Ishikawa (cell line): ENCODE results near the gene C15orf39.
A peak's percentile ranks its signal among the peaks of the same experiment; 100 is the strongest.

Source experiments
- CEBPB ChIP-seq: IDR thresholded peaks from 2 replicates; pipeline ENCODE4 v1.6.1; 2012
- CREB1 ChIP-seq: IDR thresholded peaks from 2 replicates; pipeline ENCODE4 v1.6.1; 2012; ENCODE audit warnings: low read depth
- EGR1 ChIP-seq: IDR thresholded peaks from 2 replicates; pipeline ENCODE4 v1.6.1; 2012
- EP300 ChIP-seq: IDR thresholded peaks from 2 replicates; pipeline ENCODE4 v1.6.1; 2012; ENCODE audit warnings: borderline replicate concordance
- FOXM1 ChIP-seq: IDR thresholded peaks from 2 replicates; pipeline ENCODE4 v1.6.1; 2012; ENCODE audit warnings: low read depth, borderline replicate concordance
- NFIC ChIP-seq: IDR thresholded peaks from 2 replicates; pipeline ENCODE4 v1.6.1; 2012
- RAD21 ChIP-seq: IDR thresholded peaks from 2 replicates; pipeline ENCODE4 v1.6.1; 2012; ENCODE audit warnings: low read depth
- TAF1 ChIP-seq: IDR thresholded peaks from 2 replicates; pipeline ENCODE4 v1.6.1; 2012; ENCODE audit warnings: low read depth, mild to moderate bottlenecking
- TCF12 ChIP-seq: IDR thresholded peaks from 2 replicates; pipeline ENCODE4 v1.6.1; 2012; ENCODE audit warnings: low read depth
- TEAD4 ChIP-seq: IDR thresholded peaks from 2 replicates; pipeline ENCODE4 v1.6.1; 2012
- USF1 ChIP-seq: IDR thresholded peaks from 2 replicates; pipeline ENCODE4 v1.6.1; 2012
- YY1 ChIP-seq: IDR thresholded peaks from 2 replicates; pipeline ENCODE4 v1.6.1; 2012; ENCODE audit warnings: low read depth
- ZBTB7A ChIP-seq: IDR thresholded peaks from 2 replicates; pipeline ENCODE4 v1.6.1; 2012; ENCODE audit warnings: low read depth
- TF ChIP-seq, protein P1 (sequence below): IDR thresholded peaks from 2 replicates; pipeline ENCODE4 v1.6.1; 2012
- TF ChIP-seq, protein P2 (sequence below): IDR thresholded peaks from 2 replicates; pipeline ENCODE4 v1.6.1; 2012; ENCODE audit warnings: low read depth, mild to moderate bottlenecking

C15orf39 gene

DNA sequence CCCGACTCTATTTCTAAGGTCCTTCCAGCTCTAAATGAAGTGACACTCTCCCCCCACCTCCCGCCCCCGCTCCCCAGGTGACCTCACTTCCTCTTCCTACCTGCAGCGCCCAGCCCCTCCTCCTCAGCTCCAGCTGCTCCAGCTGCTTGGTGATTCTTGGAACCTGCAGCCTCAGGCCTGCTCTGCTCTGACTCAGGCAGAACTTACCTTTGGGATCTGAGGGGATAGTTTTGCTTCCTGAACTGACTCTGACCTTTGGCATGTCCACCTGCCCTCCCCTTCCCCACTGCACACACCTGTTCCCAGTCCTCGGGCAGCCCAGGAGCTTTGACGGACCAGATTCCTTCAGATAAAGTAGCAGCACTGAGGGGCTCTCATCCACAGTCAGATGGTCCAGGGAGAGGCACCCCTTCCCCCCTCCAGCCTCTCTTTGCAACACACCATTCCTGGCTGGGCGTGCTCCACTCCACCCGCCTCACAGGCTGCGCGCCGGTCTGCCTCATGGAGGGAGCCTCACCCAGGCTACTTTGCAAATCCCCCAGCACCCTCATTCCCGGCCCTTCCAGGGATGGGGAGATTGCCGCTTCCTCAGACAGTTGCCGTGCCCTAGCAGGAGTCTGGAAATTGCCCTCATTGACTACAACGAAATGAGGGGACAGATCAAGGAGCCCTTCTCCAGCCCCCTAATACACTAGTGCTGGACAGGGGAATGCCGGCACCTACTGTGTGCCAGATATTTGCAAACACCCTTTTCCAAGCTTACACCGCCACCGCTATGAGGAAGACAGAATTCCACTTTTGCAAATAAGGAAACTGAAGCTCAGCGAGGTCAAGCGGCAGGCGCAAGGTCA, 692 bp upstream of the C15orf39 start:
- TF ChIP-seq, protein P1, sequence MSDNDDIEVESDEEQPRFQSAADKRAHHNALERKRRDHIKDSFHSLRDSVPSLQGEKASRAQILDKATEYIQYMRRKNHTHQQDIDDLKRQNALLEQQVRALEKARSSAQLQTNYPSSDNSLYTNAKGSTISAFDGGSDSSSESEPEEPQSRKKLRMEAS: peak; percentile 29; the same call in 1 of the 2 replicates
- no peak for TF ChIP-seq TEAD4
- TF ChIP-seq EGR1: peak; percentile 90
- peak; percentile 56; the same call in 1 of the 2 replicates for TF ChIP-seq TCF12
- peak; percentile 50; the same call in 1 of the 2 replicates for TF ChIP-seq EP300
- no peak for TF ChIP-seq NFIC
- peak; percentile 51; the same call in 1 of the 2 replicates for TF ChIP-seq TAF1
- TF ChIP-seq RAD21: peak; percentile 30; the same call in 1 of the 2 replicates
- peak; percentile 66; the same call in 1 of the 2 replicates for TF ChIP-seq CREB1

DNA sequence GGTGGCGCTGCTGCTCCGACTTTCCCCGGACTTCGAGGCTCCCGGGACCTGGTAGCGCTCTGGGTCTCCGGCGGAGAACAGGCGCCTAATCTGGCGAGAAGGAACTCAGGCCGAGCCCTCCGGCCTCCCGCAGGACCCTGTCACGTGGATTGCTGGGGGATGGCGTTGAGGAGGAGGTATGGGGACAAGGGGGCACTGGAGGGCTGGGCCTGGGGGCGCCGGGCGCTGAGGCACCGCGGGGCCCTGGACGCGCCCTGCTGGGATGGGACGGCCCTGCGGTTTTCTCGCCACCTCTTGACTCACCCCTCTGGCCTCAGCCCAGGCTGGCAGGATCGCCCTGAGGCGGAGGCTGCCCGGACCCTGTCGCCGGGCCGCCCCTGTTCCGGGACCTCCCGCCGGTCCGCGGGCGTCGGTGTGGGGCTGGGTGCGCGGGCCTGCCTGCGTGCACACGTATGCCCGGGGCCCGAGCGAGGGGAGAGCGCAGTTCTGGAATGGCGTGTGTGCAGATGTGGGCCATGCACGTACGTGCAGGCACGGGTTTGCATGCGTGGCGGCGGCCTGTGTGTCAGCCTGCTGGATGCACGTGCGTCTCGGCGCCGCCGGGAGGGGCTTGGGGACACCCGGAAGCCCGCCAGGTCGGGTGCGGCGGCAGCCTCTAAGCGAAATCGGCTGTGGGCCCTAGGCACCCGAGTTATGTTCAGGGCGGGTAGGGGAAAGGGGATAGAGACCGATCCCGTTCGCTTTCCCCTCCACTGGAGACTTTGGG, 752 bp downstream of the C15orf39 start:
- TF ChIP-seq, protein P2, sequence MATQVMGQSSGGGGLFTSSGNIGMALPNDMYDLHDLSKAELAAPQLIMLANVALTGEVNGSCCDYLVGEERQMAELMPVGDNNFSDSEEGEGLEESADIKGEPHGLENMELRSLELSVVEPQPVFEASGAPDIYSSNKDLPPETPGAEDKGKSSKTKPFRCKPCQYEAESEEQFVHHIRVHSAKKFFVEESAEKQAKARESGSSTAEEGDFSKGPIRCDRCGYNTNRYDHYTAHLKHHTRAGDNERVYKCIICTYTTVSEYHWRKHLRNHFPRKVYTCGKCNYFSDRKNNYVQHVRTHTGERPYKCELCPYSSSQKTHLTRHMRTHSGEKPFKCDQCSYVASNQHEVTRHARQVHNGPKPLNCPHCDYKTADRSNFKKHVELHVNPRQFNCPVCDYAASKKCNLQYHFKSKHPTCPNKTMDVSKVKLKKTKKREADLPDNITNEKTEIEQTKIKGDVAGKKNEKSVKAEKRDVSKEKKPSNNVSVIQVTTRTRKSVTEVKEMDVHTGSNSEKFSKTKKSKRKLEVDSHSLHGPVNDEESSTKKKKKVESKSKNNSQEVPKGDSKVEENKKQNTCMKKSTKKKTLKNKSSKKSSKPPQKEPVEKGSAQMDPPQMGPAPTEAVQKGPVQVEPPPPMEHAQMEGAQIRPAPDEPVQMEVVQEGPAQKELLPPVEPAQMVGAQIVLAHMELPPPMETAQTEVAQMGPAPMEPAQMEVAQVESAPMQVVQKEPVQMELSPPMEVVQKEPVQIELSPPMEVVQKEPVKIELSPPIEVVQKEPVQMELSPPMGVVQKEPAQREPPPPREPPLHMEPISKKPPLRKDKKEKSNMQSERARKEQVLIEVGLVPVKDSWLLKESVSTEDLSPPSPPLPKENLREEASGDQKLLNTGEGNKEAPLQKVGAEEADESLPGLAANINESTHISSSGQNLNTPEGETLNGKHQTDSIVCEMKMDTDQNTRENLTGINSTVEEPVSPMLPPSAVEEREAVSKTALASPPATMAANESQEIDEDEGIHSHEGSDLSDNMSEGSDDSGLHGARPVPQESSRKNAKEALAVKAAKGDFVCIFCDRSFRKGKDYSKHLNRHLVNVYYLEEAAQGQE: 0 out of 2 replicates have a peak, but pooled peaks have one; percentile 6
- TF ChIP-seq EGR1 (no peak), TCF12 (peak; percentile 79), NFIC (peak; percentile 79), RAD21 (peak; percentile 9; the same call in 1 of the 2 replicates), TAF1 (no peak), CREB1 (no peak), ZBTB7A (peak; percentile 93), FOXM1 (0 out of 2 replicates have a peak, but pooled peaks have one; percentile 22), USF1 (peak; percentile 78), CEBPB (no peak), TEAD4 (0 out of 2 replicates have a peak, but pooled peaks have one; percentile 3), EP300 (no peak), YY1 (no peak)
- TF ChIP-seq, protein P1: peak; percentile 93

GRCh38 chr15:75203017-75203907, 1.6 kb downstream of the C15orf39 start:
- TF ChIP-seq USF1 (no peak), NFIC (no peak)
- TF ChIP-seq, protein P2: 0 out of 2 replicates have a peak, but pooled peaks have one; percentile 5
- TF ChIP-seq, protein P1: no peak

- no peak for TF ChIP-seq TAF1
- no peak for TF ChIP-seq CEBPB
- TF ChIP-seq FOXM1: no peak
- TF ChIP-seq RAD21: no peak
- no peak for TF ChIP-seq CREB1
- no peak for TF ChIP-seq YY1
- TF ChIP-seq USF1: no peak
These were observed 2.2 kb downstream of the C15orf39 start for GRCh38 chr15:75203908-75204263.
